HTERT RPE-1 (cell line): Measurements from ENCODE around the gene NFIA.

ENCODE experiments used
- in situ Hi-C: fragments of 300-500 bp; cut with MboI; formaldehyde crosslinking; loops from 4 replicates; pipeline ENCODE4 v1.14.3; 2020; ENCODE audit warnings: low sequenced_read_pairs

Gene NFIA

DNA sequence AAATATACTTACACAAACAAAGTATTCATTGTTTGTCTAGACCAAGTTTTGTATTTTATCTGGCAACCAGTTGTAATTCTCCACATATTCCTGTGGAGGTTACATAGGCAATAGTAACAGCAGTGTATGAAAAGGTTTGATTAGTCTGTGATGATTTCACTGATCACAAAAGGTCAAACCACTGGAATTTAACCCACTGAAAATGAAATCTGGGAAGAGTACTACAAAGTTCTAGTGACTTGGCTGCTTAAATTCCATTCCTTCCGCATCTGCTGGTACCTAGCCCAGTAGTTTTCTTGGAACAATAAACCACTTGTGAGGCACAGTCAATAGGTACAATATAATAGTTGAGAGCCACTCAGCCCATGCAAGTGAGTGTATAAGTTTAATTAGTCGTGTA is 205.4 kb downstream of the NFIA start:
- in situ Hi-C loops: no loop called here

DNA sequence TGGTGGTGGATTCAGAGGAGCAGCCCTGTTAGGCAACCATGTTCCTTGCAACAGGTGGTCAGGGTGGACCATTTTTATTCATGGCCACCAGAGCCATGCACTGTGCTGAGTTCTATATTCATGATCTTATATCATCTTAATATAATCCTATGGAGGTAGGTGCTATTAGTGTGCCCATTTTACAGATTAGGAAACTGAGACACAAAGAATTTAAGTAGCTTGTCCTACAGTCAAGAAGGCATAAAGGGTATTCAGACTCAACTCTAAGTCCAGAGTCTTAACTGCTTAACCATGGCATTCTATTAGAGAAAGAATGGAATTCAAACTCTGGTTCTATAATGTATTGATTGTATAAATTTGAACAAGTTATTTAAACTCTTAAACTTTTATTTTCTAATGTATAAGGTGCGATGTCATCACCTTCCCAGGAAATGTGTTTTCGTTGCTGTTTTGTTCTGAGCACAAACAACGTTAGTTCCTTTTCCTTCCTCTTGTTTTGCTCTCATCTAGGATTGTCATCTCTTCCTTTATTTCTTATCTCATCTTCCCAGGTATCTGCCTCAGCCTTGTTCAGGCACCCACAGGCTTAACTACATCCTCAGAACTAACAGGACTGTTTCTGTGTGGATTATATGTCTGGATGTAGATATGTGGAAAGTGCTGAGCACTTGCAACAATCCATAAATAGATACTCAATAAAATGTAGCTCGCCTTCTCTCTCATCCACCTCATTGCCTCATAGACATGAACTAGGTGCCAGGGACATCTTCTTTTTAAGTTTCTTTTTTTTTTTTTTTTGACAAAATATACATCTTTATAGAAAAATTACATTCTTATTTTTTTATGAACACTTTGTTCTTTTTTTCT is 207.1 kb downstream of the NFIA start:
- in situ Hi-C loops: no loop called here

DNA sequence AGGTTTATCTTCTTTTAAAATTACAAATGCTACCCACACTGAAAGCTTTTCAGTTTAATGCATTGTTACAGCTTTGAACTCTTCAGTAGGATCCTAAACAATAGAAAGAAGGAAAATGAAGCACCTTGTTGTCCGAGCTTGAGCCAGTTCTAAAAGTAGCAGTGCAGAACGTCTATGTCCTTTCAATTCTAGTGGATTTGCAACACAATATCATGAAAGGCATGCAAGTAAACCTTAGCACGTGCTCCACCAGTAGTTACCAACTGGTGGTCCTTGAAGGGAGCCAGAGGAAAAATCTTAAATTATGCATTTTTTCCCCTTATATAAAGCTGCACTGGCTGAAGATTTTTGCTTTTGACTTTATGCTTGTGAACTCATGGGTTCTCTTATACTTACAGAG is 208.2 kb downstream of the NFIA start:
- in situ Hi-C loops: no loop called here

DNA sequence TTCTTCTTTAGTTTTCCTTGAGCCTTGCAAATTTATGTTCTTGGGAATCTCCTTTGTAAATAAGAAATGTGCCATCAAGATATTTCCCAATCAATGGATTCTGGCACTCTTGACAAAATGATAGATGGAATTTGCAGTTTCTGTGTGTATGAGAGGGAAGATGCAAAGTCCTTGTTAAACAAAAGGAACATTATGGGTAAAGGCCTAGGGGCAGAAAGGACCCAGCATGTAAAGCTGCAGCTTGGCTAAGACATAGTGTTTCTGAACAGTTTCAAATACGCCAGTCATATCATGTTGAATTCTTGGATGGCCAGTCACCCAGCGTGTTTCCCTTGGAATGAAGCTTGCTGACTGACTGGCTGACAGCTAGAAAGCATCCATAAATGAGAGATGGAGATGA is 210.8 kb downstream of the NFIA start:
- in situ Hi-C loops: no loop called here

DNA sequence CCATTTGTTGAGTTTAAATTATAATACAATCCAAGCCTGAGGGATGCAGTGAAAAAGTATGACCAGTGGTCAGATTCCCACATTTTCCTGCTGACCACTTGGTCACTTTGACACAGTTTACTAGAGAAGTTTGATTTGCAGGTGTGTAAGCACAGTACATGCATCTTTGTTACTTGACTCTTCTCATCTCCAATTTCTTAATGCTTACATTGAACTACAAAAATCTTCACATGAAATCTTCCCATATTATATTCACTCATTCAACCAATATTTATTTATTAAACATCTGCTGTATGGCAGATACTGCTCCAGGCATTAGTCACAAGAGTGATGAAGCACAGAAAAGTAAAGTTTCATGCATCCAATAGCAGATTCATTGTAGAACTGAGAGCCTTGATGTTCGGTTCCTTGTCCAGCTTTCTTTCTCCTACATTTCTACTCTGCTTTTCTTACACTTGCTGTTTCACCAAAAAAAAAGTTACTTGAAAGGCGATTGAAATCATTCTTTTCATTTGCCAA is 211.7 kb downstream of the NFIA start:
- in situ Hi-C loops: no loop called here

DNA sequence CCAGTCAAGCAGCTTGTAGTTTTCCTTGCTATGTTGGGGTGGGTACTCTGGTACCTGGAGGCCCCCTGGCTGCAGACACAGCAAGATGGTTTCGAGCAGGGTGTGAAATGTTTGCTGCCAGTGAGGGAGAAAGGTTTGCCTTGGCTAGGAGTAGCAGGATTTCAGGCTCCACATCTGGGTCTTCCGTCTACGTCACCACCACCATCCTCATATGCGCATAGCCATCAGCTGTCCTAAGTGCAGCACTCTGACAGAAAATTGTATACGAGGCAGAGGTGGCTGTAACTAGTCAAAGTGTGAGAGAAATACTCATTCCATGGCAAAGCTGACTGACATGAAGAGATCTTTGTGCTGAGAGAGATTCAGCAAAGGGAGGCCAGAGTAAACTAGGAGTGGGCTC is 212.6 kb downstream of the NFIA start:
- in situ Hi-C loops: no loop called here

DNA sequence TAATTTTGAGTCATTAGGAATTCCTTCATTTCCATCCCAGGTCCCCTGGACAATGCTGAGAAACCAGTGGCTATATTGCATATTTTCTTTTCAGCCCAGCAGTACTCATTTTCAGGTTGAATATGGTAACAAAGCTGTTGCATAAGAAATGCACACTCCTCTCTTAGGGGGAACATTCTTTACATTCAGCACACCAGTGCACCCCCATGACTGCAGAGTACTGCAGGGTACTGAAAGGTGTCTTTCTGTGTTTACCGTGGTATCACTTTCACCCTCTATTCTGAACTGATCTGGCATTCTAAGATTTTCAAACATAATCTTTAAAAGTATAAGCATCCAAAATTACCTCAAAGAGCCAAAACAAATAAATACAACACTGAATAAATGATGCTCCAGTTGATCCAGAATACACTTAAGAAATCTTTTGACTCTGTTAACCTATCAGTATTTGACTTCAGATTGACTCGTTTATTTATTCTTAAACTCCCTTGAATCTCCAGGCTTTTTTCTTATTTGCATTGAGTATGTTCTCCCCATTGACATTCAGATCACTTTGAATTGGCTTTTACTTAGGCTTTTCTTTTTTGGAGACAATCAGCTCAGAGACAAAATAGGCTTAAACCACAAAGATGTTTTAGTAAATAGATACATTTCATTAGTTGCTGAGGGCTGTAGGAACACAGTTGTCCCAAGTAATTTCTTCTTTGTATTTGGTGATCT is 213.6 kb downstream of the NFIA start:
- in situ Hi-C loops: no loop called here

DNA sequence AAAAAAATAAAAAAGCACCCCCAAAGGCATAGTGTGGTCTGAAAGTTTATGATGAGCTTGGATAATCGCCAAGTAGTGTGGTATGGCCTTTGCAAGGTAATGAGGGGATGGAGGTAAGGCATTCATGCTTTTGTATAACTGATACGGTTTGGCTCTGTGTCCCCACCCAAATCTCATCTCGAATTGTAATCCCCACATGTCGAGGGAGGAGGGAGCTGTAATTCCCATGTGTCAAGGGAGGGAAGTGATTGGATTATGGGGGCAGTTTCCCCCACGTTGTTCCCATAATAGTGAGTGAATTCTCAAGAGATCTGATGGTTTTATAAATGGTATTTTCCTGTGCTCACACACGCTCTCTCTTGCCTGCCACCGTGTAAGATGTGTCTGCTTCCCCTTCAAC is 215.5 kb downstream of the NFIA start:
- in situ Hi-C loops: no loop called here

DNA sequence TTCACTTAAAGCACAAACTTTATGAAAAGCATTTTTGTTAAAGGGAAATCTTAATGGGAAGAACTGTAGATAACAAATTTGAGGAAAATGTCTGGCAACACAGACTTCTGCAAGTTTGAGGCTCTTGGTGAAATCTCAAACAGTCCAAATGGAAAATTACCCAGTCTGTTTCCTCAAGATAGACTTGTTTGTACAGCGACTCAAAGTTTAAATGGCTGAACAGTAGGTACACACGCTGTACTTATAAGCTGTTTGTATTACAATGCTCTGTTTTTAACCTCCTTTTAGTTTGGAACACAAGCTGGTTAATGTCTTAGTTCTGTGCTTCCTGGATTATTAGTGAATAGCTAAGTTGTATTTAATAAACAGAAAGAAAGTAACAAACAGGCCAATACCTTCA is 217.1 kb downstream of the NFIA start:
- in situ Hi-C loops: no loop called here

DNA sequence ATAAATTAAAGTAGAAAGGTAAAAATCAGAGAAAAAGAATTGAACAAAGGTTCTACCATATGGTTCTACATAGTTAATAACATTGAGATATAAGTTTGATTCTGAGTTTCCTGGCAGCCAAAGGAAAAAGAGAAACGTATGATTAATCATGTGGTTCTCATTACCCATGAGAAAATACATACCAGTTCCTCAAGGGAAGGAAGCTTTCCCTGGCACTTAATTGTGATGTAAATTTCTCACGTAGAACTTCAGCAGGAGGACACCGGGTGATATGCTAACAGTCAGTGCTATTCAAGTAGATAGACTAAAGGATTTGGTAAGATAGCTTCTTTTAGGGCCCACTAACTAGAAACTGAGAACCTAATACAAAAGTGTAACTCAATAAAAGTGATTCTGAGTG is 218.5 kb downstream of the NFIA start:
- in situ Hi-C loops: no loop called here

DNA sequence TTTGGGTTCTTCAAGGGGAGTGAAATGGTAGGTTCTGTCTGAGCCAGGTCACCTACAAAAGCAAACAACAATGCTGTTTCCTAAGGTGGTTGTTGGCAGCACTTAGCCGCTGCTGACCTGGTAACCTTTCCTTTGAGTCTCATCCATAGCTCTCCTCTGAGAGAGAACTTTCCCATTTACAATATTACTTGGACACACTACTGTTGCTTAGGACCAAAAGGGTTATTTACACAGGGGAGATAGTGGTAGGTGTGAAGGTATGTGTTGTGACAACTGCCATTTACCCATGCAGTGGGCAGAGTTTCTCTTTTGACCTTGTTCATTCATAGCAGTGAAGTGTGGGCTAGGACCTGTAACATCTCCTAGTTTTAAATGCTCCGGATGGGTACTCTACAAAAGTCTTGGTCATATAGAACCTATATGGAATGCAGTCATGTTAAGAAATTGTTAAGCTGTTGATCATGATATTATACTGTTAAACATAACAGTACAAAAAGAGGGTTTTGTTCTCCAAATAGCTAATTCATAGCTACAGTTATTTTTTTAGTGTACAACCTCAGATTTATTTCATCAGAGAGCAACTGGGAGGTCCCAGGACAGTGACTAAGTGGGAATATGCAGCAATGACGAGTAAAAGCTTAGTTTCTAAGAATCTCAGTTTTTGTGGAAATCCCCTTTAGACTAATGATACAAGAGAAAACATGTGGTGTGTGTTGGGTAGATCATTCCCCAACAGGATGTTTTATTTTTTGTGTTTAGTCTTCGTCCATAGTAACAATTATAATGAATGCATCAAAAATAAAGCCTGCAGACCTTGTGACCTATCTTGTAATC is 219.7 kb downstream of the NFIA start:
- in situ Hi-C loops: no loop called here

DNA sequence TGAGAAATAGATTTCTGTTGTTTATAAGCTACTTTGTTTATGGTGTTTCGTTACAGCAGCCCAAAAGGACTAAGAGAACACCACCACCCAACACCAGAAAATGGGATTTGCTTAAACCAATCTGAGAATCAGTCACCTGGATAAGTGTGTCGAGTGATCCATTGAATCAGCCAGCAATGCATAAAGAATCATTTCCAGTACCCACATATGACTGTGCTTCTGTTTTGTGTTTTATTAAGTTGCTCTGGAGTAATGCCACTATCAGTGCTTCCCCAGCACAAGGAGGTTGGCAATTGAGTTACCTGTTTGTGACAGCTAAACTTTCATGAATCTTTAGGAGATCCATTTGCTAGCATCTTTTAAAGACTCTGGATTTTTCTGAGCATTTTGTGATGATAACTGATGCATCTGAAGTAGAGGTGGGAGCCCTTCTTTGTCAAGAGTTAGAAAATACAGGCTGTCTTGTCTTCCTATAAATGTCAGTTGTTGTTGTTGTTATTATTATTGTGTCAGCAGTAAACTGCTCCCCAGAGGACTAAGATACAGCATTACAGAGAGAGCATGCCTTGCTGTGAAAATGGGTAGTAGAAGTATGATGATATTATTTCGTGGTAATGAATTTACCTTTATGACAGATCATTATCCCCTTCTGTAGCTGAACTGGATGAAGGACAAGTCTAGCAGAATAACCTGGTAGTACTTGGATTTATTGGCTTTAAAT is 225.2 kb downstream of the NFIA start:
- in situ Hi-C loops: no loop called here

DNA sequence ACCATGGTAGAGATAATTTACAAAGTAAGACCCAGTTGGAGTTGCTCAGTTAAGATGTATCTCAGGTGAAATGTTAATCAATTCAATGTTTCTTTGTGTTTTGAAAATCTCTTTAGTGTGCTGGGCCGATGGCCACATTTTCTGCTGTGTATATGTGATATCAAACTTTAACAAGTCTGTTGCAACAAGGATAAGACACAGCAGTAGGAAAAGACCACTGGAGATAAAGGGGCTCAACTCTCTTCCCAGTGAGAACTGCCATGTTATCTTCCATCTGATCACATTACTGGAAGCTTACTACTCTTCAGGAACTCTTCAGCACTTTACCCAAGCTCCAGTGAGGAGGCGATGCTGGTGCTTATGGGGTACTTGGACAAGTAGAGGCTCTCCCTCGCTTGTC is 227.7 kb downstream of the NFIA start:
- in situ Hi-C loops: no loop called here

DNA sequence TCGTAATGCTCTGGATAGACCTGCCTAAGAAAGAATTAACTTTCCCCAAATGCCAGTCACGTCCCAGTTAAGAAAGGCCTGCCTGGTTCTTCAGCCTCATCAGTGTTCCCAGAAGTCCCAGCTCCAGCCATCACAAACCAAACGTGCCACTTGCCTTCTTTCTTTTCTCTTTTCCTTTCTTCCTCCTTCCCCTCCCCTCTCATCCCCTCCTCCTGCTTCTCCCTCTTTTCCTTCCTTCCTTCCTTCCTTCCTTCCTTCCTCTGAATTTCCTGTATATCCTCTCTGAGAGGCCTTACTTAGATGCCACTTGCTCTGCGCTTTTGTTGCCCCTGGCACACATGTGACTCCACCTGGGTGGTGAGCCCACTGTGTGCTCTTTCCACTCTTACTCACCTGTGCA is 228.2 kb downstream of the NFIA start:
- in situ Hi-C loops: no loop called here

DNA sequence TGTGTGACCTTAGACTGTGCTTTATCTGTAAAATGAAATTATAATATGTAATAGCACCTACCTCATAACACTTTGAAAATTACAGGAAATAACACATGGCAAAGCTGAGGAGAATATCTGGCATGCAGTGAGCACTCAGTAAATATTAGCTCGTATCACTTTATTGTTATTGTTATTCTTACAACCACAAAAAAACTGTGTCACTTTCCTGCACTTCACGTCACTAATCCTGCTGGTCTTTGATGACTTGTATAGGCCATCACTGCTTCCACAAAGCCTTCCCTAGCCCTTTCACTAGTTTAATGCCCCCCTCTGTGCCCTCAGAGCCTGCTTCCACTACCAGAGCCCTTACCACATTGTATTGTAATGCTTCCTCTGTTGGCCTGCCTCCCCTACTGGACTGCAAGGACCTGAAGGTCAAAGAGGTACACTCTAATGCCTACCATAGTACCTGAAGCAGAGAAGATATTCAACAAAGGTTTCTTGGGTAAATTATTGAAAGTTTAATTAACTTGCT is 231.6 kb downstream of the NFIA start:
- in situ Hi-C loops: no loop called here

DNA sequence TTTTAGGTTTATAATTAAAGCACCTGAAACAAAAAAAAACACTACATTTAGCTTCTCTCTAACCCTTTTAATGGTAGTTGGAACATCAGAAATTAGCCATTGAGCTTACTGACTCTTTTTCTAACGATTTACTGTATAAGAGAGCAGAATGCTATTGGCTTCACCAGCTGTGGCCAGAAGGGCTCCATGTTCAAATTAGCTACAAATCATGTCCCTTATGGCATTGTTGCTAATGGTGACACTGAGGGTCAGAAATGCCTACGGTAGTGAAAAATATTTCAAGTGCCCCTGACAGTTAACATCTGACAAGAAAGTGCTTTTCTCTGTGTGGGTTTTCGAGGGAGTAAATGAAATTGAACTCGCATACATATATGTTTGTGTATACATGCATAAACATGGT is 232.7 kb downstream of the NFIA start:
- in situ Hi-C loops: no loop called here

DNA sequence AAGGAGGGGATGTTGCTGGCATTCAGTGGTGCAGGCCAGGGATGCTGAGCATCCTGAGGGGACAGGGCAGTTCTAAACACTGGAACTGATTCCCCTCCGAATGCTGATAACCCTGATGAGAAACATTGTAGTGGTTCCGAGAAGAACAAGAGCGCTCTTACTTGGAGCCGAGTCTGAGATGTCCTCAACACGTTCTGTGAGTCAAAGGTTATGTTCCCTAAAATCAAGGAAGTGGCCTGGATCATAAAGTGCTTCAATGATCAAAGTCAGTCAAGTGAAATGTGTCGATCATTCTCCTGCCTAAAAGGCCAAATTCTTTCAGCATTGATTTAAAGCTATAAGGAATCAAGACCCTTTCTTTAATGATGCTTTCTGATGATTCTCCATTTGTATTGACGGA is 234.1 kb downstream of the NFIA start:
- in situ Hi-C loops: no loop called here

DNA sequence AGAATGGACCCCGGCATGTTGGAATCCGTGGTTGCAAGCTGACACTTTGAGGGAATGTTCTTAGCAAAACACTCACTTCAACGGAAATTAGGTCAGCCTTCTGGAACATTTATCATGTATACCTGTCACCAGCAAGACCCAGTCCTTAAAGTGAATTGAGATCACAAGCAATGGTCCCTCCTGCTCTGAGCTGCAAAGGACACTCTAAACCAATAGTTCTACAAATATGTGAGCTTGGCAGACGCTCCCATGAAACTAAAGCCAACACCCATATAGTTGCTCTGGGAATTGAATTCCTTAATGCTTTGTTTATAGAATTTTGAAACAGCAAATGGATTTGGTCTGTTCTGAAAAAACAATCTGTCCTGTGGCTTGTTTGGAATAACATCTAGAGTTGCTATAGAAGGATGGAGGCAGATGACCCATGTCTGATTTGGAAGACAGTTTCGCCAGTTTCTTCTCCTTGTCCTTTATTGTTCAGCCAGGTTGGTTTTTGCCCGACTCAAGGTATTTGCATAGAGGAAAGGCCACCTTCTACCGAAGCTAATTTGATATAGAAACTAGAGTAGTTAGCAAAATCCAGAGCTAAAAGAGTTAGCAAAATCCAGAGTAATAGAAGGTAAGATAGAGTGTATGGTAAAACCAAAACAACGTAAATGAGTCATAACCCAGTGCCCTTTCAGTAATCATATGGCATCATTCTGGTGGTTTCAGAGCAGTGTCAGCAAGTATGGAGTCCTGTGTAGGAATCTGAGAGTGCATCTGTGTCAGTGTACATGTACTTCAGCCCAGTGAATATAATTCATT is 236.2 kb downstream of the NFIA start:
- in situ Hi-C loops: no loop called here

DNA sequence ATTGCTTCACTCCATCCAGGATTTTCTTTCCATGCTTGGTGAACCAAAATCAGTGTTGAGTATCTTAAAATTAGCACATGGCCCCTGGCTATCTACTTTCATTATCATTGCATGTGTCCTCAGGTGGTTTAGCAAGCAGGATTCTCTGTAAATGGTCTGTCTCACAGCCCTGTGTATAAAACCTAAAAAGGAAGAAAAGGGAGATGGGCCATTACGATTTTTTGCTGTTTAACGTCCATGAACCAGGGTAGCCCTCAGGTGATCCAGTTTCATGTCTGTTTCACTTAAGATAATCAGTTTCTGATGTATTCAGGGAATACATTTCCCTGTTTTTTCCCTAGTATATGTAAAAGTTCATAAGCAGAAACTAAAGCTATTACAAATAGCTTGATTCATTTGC is 238.2 kb downstream of the NFIA start:
- in situ Hi-C loops: no loop called here
